Measurements from ENCODE around the gene IRGQ.
"Not testable (repeated sequence)": the region's sequence is repeated elsewhere in the genome, so short reads cannot be mapped to it uniquely, and the experiment has no call there.

IRGQ gene

GRCh38 chr19:43595999-43596841 is at the start of gene IRGQ, which contains the start of gene ZNF576:
IRGQ (minus strand) TSS chr19:43596134; CDS start chr19:43595338, 796 bp downstream.
ZNF576 (plus strand) TSS chr19:43596595; CDS start chr19:43597109, 514 bp downstream.
- DNase-seq: peak; percentile 100

- DNase-seq: no peak
These were observed 48.2 kb upstream of the IRGQ start for GRCh38 chr19:43644181-43644580.

- no peak for DNase-seq
These were observed 47.4 kb upstream of the IRGQ start for GRCh38 chr19:43643326-43643725.

- DNase-seq: no peak
These were observed 46.6 kb upstream of the IRGQ start for GRCh38 chr19:43642531-43642930.

- no peak for DNase-seq
These were observed 45.4 kb upstream of the IRGQ start for GRCh38 chr19:43641333-43641732.

- no peak for DNase-seq
These were observed 44.5 kb upstream of the IRGQ start for GRCh38 chr19:43640424-43640757.

GRCh38 chr19:43639519-43640423 is 43.8 kb upstream of the IRGQ start, which contains the start of gene CADM4:
CADM4 (minus strand) TSS chr19:43639850; CDS start chr19:43639790, 60 bp downstream.
- peak; percentile 47 for DNase-seq

GRCh38 chr19:43638995-43639518 is 43.1 kb upstream of the IRGQ start:
- no peak for DNase-seq

GRCh38 chr19:43638214-43638994 is 42.5 kb upstream of the IRGQ start:
- no peak for DNase-seq

- no peak for DNase-seq
These were observed 40.3 kb upstream of the IRGQ start for GRCh38 chr19:43636121-43636683.

- DNase-seq: not testable (repeated sequence)
These were observed 39.6 kb upstream of the IRGQ start for GRCh38 chr19:43635561-43635940.

GRCh38 chr19:43634872-43635560 is 39.1 kb upstream of the IRGQ start:
- DNase-seq: no peak

- DNase-seq: no peak
These were observed 38.6 kb upstream of the IRGQ start for GRCh38 chr19:43634506-43634871.

- DNase-seq: no peak
These were observed 38.1 kb upstream of the IRGQ start for GRCh38 chr19:43634068-43634467.

- no peak for DNase-seq
These were observed 37.6 kb upstream of the IRGQ start for GRCh38 chr19:43633520-43633919.

- DNase-seq: no peak
These were observed 35.6 kb upstream of the IRGQ start for GRCh38 chr19:43631491-43631890.

GRCh38 chr19:43628646-43629326 is 32.9 kb upstream of the IRGQ start:
- no peak for DNase-seq

- no peak for DNase-seq
These were observed 30.9 kb upstream of the IRGQ start for GRCh38 chr19:43626838-43627237.

- peak; percentile 52 for DNase-seq
These were observed 30.1 kb upstream of the IRGQ start for GRCh38 chr19:43625918-43626579.

GRCh38 chr19:43624933-43625332 is 29.0 kb upstream of the IRGQ start:
- peak; percentile 94 for DNase-seq
